Stimulated activated CD8-positive, alpha-beta memory T cell treated with anti-CD3 and anti-CD28 coated beads, Interleukin-4, amount 100 ng/mL, for 24 hours (primary cell): ENCODE data around the gene PLCH1.
"Not testable (repeated sequence)": the region's sequence is repeated elsewhere in the genome, so short reads cannot be mapped to it uniquely, and the experiment has no call there.

Source experiments
- DNase-seq: peaks from one replicate; pipeline ENCODE4 v3.0.0-alpha.2; 2020; ENCODE audit warnings: low read depth

The PLCH1 gene

DNA sequence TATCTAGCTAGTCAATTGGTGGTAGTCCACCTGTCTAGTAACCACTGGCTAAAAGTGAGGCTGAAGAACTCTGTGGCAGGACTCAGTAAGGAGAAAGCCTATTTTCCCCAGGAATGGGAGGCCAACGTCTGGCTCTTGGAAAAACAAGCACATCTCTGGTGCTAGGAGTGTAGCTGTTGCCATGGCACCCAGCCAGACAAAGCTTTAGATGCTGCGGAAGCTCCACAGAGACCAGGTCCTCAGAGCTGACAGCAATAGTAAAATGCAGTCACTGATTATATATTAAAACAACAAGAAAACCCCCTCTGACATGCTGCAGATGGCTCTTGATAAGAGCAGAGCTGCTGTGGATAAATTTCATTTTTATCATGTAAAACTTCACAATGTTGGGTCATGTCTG lies 326.5 kb downstream of the PLCH1 start:
- no peak for DNase-seq

- no peak for DNase-seq
Observed at GRCh38 chr3:155417119-155417517, 327.8 kb downstream of the PLCH1 start.

GRCh38 chr3:155416500-155417118 lies 328.3 kb downstream of the PLCH1 start:
- no peak for DNase-seq

GRCh38 chr3:155412904-155413303 lies 332.0 kb downstream of the PLCH1 start:
- no peak for DNase-seq

DNA sequence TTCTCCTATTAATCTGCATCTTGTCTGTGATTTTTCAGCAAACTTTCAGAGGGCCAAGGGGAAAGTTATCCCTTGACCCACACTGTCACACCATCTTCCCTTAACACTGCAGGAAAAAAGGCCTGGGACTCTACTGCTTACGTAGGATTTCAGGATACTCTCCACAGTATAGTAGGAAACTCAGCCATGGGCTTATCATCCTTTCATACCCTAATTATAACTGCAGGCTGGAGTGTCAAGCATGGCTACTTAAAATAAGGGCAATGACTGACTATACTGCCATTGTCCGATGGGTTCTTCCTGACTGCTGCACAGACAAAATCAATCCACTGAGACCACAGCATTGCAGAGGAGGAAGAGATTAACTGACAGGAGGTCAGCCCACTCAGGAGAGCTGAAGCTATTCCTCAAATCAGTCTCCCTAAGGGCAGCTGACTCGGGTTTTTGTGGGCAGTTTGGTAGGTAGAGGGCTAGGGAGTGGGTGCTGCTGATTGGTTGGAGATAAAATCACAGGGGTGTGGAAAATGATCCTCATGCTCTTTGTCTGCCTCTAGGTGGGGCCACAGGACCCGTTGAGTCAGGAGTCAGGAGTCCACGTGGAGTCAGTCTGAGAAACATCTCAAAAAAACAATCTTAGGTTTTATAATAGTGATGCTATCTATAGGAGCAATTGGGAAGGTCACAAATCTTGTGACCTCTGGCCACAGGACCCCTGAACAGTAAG lies 333.2 kb downstream of the PLCH1 start:
- DNase-seq = no peak

DNA sequence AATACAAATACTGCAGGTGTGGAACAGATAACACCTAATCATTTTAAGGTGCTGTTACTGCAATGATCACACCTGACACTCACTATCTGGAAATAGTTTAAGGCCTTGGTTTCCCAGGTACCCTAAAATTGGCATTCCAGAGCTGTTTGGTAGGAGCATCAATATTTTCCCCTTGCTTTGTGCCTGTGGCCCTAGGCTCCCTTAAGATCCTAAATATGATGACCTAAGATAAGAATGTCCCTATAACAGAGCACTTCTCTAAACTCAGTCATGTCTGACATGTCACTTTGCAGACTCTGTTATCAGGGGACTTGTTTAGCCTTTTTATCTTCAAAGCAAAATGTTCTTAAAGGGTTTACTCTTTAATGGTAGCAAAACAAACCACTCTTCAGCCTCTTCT lies 335.5 kb downstream of the PLCH1 start:
- no peak for DNase-seq

GRCh38 chr3:155407971-155408370 lies 336.9 kb downstream of the PLCH1 start:
- no peak for DNase-seq

- DNase-seq = no peak
Observed at GRCh38 chr3:155407331-155407730, 337.5 kb downstream of the PLCH1 start.

GRCh38 chr3:155404486-155404885 lies 340.4 kb downstream of the PLCH1 start:
- DNase-seq = no peak

GRCh38 chr3:155402656-155403055 lies 342.2 kb downstream of the PLCH1 start:
- no peak for DNase-seq

GRCh38 chr3:155398046-155398445 lies 346.8 kb downstream of the PLCH1 start:
- DNase-seq = no peak

DNA sequence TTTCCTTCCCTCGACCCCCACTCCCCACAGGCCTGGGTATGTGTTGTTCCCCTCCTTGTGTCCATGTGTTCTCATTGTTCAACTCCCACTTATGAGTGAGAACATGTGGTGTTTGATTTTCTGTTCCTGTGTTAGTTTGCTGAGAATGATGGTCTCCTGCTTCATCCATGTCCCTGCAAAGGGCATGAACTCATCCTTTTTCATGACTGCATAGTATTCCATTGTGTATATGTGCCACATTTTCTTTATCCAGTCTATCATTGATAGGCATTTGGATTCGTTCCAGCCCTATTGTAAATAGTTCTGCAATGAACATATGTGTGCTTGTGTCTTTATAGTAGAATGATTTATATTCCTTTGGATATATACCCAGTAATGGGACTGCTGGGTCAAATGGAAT lies 350.0 kb downstream of the PLCH1 start:
- DNase-seq = not testable (repeated sequence)

- DNase-seq = no peak
Observed at GRCh38 chr3:155394240-155394639, 350.6 kb downstream of the PLCH1 start.

- DNase-seq = no peak
Observed at GRCh38 chr3:155393316-155393715, 351.6 kb downstream of the PLCH1 start.

GRCh38 chr3:155392138-155392537 lies 352.7 kb downstream of the PLCH1 start:
- DNase-seq = no peak

DNA sequence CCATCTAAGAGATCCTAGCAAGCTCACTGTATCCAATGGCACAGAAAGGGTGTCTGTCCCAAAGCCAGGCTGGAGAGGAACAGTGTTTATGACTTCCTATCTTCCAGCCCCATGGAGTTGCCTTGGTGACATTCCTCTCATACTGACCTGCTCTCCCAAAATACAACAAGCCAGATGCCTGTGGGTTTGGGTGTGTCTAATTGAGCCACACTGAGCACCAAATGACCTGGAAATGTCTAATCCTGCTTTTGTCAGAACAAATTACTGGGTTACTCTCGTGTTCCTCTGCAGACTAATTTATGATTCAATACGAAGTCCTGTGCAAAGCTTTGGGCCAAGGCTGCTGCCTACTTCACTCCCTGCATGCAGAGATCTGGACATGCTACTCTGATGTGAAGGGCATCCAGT lies 353.3 kb downstream of the PLCH1 start:
- no peak for DNase-seq

GRCh38 chr3:155391104-155391503 lies 353.8 kb downstream of the PLCH1 start:
- no peak for DNase-seq

DNA sequence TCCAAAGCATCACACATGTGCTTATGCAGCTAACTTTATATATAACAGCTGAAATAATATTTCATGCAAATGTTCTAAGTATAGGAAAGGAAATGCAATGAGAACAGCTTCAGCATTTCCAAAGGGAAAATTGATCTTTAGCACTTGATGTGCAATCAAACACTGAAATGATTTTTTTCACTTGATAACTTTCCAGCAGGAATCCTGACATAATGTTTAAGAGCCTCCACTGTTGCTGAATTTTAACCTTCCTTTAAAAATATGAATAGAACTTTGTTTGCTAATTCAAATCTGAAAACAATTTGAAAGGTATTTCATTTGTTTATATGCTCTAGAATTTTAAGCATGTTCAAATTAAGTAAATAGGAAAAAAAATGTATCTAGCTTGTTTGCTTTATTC lies 354.5 kb downstream of the PLCH1 start:
- DNase-seq = no peak

- no peak for DNase-seq
Observed at GRCh38 chr3:155388417-155388816, 356.5 kb downstream of the PLCH1 start.

DNA sequence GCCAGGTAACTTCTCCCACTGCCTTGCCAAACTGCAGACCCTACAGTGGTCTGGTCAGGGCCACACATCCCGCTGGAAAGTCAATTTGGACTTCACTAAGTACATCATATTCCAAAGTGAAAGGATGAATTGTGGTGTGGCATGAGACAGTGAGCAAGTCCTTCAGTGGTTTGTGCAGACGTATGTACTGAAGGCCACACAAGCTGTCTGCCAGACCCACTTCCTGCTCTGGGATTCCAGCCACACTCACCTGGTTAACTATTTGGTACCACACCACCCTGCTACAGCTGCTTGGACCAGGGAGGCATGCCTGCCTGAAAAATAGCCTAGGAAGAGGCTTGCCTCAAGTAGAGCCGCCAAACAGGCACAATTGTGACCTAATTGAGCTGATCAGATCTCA lies 357.3 kb downstream of the PLCH1 start:
- no peak for DNase-seq

GRCh38 chr3:155386919-155387318 lies 358.0 kb downstream of the PLCH1 start:
- no peak for DNase-seq

DNA sequence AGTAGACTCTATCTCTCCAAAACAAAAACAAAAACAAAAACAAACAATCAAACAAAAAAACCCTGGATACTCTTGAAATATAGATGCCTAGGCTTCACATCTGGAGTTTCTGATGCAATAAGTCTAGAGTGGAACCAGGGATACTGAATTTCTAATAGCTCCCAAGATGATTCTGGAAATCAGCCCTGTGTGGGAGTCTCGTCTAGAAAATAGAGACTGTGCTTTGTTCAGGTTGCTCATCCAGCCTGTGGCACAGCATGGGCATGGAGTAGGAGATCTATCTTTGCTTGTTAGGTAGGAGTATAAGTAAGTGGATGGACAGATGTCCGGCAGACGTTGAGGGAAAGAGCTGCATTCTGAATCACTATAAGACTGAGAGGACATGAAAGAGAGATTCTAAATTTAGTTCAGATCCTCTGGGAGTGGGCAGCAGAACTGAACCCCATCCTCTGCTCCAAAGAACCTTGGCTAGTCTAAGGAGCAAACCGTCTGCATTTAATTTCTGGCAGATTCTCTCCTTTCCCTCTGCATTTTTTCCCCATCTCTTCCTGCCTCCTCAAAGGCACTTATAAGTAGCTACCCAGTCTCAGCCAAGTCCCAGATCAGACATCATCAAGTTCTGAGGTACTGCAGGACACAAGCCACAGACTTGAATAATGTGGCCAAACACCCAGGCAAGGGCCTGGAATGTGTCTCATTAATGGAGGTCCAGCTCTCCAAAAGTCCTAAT lies 358.8 kb downstream of the PLCH1 start:
- DNase-seq = no peak

- DNase-seq = no peak
Observed at GRCh38 chr3:155382396-155383042, 362.4 kb downstream of the PLCH1 start.
